HUDEP-2 (cell line): ENCODE measurements around the gene MACF1.

Experiments used
- DNase-seq, 76 experiments: peaks; one replicate each; lab custom pipeline; 2025; ENCODE audit not compliant: unreplicated experiment in 76 of 76; lab: John Stamatoyannopoulos, UW

Gene MACF1

GRCh38 chr1:39385067-39385988, 180.8 kb downstream of the MACF1 start:
- DNase-seq = no peak

DNA sequence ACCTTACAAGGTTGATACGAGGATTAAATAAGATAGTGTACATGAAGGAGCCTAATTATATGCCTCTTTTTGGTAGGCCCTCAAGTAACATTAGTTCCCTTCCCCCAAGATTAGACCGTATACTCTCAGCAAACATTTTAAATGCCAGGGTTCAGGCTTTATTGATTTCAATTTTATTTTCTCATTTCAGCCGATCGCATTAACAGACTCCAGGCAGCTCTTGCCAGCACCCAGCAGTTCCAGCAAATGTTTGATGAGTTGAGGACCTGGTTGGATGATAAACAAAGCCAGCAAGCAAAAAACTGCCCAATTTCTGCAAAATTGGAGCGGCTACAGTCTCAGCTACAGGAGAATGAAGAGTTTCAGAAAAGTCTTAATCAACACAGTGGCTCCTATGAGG, 182.5 kb downstream of the MACF1 start:
- no peak for DNase-seq

DNA sequence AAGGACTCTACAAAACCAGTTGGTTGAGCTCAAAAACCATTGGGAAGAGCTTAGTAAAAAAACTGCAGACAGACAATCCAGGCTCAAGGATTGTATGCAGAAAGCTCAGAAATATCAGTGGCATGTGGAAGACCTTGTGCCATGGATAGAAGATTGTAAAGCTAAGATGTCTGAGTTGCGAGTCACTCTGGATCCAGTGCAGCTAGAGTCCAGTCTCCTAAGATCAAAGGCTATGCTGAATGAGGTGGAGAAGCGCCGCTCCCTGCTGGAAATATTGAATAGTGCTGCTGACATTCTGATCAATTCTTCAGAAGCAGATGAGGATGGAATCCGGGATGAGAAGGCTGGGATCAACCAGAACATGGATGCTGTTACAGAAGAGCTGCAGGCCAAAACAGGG, 183.0 kb downstream of the MACF1 start:
- no peak for DNase-seq

DNA sequence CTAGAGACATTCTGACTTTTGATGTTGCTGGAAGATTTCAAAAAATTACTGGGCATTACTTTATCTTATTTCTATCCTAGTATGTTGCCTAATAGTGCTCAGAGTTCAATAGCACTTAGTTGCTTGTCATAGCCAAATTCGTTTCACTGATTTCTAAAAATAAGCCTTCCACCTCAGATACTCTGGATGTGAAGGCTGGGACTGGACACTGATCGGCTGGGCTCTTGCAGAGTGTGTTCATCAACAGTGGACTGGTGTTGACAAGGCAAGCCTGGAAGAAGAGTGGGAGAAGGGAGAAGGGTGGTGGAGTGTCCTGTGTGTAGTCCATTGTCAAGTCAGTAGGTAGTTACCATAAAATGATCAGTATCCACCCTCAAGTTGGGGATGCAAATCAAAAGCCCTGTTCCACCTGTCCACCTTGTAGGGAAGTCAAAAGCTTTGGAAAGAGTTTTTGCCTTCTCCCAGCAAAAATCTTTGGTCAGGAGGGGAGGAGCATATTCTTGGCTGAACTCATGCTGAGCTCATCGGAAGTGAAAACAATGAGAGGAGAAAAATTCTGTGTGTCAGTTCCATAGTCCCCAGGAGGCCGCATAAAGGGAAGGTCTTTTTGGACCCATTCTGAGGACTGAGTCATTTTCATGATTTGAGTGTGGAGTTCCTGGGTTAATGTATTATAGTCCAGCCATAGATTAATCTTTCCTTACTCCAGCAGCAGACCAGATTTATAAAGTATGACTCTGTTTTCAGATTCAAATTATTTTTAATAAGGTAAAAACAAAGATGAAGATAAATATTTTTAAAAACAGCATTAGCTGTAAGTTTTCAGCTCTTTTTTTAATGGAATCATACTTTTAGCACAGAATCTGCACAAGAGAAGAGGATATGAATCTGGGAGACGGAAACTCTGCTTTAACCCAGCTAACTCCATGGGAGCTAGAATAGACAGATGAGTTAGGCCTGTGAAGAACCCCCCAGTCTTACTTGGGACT, 187.5 kb downstream of the MACF1 start:
- no peak for DNase-seq

GRCh38 chr1:39392851-39393573, 188.5 kb downstream of the MACF1 start:
- no peak for DNase-seq

- no peak for DNase-seq
Observed at GRCh38 chr1:39393645-39394044, 189.2 kb downstream of the MACF1 start.

DNA sequence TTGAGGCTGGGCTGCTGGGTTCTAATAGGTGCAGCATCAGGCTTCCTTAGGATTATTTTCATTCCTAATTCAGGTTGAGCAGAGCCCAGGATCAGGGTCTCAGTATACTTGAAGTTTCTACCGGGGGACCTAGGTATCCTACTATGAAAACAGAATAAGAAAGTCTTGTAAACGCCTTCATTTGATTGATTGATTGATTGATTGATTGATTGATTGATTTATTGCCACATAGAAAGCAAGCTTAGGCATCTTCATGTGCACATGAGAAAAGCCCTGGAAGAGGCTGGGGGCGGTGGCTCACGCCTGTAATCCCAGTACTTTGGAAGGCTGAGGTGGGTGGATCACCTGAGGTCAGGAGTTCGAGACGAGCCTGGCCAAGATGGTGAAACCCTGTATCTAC, 189.6 kb downstream of the MACF1 start:
- no peak for DNase-seq

DNA sequence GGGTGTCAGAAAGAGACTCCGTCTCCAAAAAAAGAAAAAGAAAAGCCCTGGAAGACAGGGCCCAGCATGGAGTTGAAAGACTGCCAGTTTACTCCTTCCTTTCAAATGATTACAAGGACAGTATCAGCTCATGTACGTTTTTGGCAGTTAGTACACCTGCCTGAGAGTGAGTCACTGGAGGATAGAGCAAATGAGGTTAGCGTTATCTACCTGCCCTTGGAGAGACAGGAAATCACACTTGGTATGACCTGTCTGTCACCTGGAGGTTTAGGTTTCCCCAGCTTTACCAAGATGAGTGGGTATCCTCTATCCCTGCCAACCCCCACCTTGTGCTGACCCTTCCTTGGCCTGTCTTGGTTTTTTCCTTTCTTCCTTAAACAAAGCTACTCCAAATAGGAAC, 190.1 kb downstream of the MACF1 start:
- DNase-seq = no peak

GRCh38 chr1:39395357-39395831, 190.9 kb downstream of the MACF1 start:
- DNase-seq = no peak

DNA sequence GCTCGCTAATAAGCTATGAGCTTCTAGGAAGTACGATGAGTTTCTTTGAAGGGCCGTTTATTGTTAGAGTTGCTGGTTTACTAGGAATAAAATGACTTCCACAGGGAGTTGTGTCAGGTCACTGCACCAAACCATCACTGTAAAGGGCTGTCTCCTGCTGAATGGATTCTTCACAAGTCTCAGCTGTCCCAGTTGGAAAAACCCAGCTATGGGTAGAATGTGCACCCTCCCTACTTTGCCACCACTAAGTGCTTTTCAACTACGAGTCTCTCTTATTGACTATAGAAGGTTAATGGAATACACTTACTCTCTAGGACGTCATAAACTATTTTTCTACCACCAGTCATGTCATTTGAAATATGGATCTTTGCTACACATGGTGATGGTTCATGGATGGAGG, 192.2 kb downstream of the MACF1 start:
- DNase-seq = no peak

DNA sequence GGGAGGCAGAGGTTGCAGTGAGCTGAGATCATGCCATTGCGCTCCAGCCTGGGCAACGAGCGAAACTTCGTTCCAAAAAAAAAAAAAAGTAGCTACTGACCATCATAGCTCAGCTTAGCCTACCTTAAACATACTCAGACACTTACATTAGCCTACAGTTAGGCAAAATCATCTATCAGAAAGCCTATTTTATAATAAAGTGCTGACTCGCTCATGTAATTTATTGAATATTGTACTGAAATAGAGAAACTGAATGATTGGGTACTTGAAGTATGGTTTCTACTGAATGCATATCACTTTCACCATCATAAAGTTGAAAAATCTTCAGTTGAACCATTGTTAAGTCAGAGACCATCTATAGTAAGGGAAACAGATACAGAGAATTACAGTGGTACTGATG, 193.0 kb downstream of the MACF1 start:
- DNase-seq = no peak

DNA sequence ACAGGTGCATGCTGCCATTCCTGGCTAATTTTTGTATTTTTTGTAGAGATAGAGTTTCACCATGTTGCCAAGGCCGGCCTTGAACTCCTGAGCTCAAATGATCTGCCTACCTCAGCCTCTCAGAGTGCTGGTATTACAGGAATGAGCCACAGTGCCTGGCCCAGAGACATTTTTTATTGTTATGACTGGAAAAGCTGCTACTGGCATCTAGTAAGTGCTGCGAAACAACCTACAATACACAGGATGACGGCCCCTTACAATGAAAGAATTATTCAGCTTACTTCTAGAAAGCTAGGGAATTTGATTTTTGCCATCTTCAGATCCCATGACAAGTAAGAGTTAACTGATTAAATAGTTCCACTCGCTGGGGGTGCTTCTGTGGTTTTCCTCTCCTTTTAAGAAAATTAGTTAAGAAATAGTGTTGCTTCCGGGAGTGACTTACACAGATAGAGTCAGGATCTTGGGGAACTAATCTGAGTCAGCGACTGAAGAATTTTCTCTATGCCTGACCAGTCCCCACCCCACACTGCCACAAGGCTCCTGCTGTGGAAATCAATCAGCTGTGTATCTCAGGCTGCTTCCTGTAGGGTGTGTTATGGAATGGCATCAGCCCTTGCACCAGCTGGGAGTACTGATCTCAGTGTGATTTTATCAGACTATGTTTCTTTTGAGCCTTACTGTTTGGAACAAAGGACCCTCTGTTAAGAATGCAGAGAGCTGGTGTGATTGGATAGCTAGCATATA, 194.0 kb downstream of the MACF1 start:
- peak in 5 of 76 experiments; percentile 1 to 10 (median 5) for DNase-seq

GRCh38 chr1:39401106-39401505, 196.6 kb downstream of the MACF1 start:
- DNase-seq = no peak

DNA sequence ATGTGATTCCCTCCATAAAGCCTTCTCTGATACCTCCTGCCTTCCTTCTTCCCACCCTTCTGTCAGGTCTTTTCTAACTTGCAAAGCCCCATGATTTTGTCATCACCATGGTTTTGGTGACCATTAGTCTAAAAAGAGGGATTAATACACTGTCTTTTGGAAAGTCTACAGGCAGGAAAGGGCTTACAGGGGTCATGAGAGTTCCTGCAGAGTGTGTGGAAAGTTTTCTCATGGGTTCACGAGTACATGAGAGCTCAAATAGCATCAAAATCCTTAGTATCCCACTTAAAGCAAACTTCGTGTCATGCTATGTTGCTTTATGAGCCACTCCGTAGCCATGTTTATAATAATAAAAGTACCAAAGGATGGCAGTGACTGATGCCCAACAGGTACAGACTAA, 200.4 kb downstream of the MACF1 start:
- no peak for DNase-seq

GRCh38 chr1:39405358-39405757, 200.9 kb downstream of the MACF1 start:
- no peak for DNase-seq

GRCh38 chr1:39406533-39407450, 202.3 kb downstream of the MACF1 start:
- no peak for DNase-seq

- no peak for DNase-seq
Observed at GRCh38 chr1:39407510-39407895, 203.0 kb downstream of the MACF1 start.

- DNase-seq = peak in 1 of 76 experiments; percentile 38
Observed at GRCh38 chr1:39407896-39408640, 203.6 kb downstream of the MACF1 start.
